ENCODE data around the gene TMC1.

TMC1 gene

GRCh38 chr9:72615931-72616330, 94.5 kb downstream of the TMC1 start:
- no peak for DNase-seq (ENCODE audit: low spot score)

- no peak for DNase-seq (ENCODE audit: low spot score)
Measured at GRCh38 chr9:72618811-72619210, 97.4 kb downstream of the TMC1 start.

- no peak for DNase-seq (ENCODE audit: low spot score)
Measured at GRCh38 chr9:72622186-72622585, 100.8 kb downstream of the TMC1 start.

GRCh38 chr9:72623156-72623555, 101.7 kb downstream of the TMC1 start:
- DNase-seq (ENCODE audit: low spot score) = no peak

DNA sequence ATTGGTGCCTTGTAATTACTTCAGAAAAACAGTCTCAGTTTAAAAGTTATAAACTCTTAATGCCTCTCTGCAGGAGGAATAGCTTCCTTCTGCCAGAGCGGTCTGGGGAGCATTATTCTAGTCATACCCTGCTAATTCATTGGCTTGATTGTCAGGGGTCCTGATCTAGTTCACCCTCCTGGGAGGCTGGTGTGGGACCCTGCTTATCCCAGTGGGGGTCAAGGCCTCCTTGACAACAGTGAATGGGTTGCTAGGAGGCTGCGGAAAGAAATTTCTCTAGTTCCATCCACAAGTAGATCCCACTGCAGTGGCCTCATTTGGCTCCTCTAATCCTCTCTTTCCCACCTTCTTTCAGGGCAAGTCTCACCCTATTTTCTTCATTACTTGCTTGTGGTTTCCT, 105.7 kb downstream of the TMC1 start:
- DNase-seq (ENCODE audit: low spot score) = peak; percentile 18

GRCh38 chr9:72627956-72628540, 106.6 kb downstream of the TMC1 start:
- no peak for DNase-seq (ENCODE audit: low spot score)

- peak; percentile 56 for DNase-seq (ENCODE audit: low spot score)
Measured at GRCh38 chr9:72633966-72634365, 112.6 kb downstream of the TMC1 start.

GRCh38 chr9:72635197-72635596, 113.8 kb downstream of the TMC1 start:
- DNase-seq (ENCODE audit: low spot score) = no peak

- DNase-seq (ENCODE audit: low spot score) = no peak
Measured at GRCh38 chr9:72636621-72637020, 115.2 kb downstream of the TMC1 start.

GRCh38 chr9:72643651-72644050, 122.2 kb downstream of the TMC1 start:
- DNase-seq (ENCODE audit: low spot score) = no peak

- DNase-seq (ENCODE audit: low spot score) = no peak
Measured at GRCh38 chr9:72646061-72646460, 124.7 kb downstream of the TMC1 start.

- no peak for DNase-seq (ENCODE audit: low spot score)
Measured at GRCh38 chr9:72648324-72649126, 127.1 kb downstream of the TMC1 start.

DNA sequence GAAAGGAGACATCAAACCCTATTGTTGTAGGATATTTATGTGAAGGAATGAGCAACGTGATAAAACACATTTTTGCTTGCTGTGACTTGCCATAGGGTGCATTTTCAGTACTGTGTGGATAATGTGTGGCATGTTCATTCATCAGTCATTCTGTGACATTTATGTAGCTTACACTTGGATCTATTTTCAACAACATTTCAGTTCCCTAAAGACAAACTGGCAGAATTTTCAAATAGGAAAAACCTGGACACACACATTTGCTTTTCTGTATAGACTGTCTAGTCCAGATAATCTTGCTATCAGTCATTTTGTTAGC, 127.7 kb downstream of the TMC1 start:
- DNase-seq (ENCODE audit: low spot score) = no peak

GRCh38 chr9:72650206-72650605, 128.8 kb downstream of the TMC1 start:
- no peak for DNase-seq (ENCODE audit: low spot score)

DNA sequence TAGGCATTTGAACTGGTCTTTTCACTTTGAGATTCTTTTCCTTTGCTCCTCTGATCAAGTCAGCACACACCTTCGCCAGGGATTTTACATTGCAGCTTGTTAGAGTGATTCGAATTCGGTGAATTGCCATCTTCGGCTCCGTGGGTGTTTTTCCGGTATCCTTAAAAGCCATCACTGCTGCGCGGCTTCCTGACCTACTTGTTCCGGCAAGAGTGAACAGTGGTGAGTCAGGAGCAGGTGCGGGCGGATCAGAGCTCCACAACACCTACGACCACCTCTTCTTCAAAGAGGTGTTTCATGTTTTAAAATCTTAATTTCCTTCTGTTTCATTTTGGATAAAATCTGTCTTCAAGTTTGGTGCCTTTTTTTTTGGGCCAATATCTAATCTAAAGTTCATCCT, 134.6 kb downstream of the TMC1 start:
- peak; percentile 62 for DNase-seq (ENCODE audit: low spot score)

DNA sequence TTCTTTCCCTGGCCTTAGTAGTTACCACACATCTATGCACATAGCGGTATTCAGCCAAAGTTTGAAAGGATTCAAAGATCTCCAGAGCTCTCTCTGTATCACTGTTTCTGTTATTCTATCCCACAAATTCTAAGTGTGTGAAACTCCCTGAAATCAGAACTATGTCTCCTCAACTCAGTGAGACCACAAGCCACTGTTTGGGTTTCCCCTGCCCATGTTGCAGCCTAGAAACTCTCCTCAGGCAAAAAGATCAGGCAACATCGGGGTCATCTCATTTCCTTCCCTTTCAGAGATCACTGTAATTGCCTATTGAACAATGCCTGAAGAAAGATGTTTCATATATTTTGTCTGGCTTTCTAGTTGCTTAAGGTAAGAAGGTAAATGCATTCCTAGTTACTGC, 135.6 kb downstream of the TMC1 start:
- no peak for DNase-seq (ENCODE audit: low spot score)

- no peak for DNase-seq (ENCODE audit: low spot score)
Measured at GRCh38 chr9:72658703-72659102, 137.3 kb downstream of the TMC1 start.

GRCh38 chr9:72661401-72662135, 140.2 kb downstream of the TMC1 start:
- no peak for DNase-seq (ENCODE audit: low spot score)

DNA sequence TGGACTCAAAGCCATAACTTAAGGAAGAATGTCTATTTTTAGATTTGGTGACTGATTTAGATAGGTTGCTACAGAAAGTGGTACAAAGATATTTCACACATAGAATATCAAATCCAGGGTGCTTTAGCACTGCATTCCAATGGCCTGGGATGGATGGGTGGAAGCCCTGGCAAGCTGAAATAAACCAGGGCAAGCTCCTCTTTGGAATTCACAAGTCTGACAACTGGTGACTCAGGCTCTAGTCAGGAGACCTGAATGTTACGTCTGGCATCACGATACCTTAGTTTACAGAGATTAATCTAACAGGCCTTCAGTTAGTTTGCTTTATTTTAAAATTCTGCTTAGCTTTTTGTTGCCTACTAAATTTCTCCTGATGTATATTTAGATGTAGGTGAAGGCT, 144.0 kb downstream of the TMC1 start:
- no peak for DNase-seq (ENCODE audit: low spot score)

GRCh38 chr9:72667181-72667580, 145.8 kb downstream of the TMC1 start:
- DNase-seq (ENCODE audit: low spot score) = no peak

- DNase-seq (ENCODE audit: low spot score) = no peak
Measured at GRCh38 chr9:72674961-72675360, 153.6 kb downstream of the TMC1 start.

DNA sequence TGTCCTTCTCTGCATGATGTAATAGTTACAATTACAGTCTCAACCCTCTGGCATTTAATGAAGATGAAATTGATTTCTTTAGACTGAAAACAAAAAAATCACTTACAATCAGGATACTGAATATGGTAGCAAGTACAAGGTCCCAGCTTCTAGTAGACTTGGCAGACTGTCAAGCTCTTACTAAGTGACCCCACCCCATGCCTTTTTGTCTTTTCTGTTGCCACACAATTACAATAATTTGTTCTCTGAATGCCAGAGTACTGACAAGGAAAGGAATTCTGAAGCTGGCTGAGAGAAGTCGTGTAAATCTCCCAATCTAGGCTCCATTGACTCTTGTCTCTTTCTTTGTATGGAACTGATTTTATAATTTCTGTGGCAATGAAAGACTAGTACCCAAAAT, 154.2 kb downstream of the TMC1 start:
- DNase-seq (ENCODE audit: low spot score) = no peak

DNA sequence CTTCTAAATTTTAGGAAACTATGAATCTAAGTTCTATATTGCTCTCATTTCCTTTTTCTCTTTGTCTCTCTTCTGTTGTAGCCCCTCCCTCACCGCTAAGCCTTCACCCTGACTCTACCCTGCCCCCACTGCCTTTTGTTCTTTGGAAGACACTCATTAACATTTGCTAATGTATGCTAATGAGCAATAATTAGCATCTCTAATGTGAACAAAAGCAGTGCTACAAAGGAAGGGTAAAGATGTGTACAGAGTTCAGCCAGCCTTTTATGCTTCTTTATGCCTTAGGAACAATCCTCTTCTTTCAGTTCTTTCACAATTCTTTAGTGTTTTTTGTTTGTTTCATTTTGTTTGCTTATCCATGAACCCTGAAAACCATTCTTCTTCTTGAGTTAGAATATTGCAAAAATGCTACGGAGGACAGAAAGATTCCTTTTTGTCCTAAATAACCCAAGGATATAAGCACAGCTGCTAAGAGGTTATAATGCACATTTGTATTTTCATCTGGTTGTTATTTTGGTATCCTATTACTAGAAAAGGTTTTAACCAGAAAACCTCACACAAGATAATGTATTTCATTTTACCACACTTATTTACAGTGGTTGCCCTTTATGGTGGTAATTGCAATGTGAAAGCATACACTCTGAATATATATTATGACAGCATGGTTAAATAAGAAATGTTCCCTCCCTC, 159.3 kb downstream of the TMC1 start:
- DNase-seq (ENCODE audit: low spot score) = peak; percentile 61

Measured in putamen (tissue), 1 donor.